Measurements from ENCODE around the gene ADAMTS9.

Gene ADAMTS9

GRCh38 chr3:64620020-64620419, 67.8 kb downstream of the ADAMTS9 start:
- no peak for TF ChIP-seq CTCF (IDR thresholded peaks at IDR 0.05; ENCODE audit: control extremely low read depth, extremely low read depth, low read depth, missing control alignments)
- no peak for DNase-seq (ENCODE audit: extremely low spot score)
- ChIA-PET POLR2A (no interaction called here), CTCF (no interaction called here)

- TF ChIP-seq CTCF (IDR thresholded peaks at IDR 0.05; ENCODE audit: control extremely low read depth, extremely low read depth, low read depth, missing control alignments), result no peak
- ChIA-PET POLR2A (no interaction called here), CTCF (interaction anchor here (1.0 to 1.2 kb wide), 2 partner anchors 10 to 18 kb away, joined by 3 read pairs; no protein-coding TSS in a partner anchor)
- DNase-seq (ENCODE audit: extremely low spot score), result no peak
Measured at GRCh38 chr3:64619216-64619615, 68.6 kb downstream of the ADAMTS9 start.

- no peak for TF ChIP-seq CTCF (IDR thresholded peaks at IDR 0.05; ENCODE audit: control extremely low read depth, extremely low read depth, low read depth, missing control alignments)
- DNase-seq (ENCODE audit: extremely low spot score), result no peak
- ChIA-PET POLR2A (no interaction called here), CTCF (interaction anchor here (0.7 to 1.1 kb wide), 2 partner anchors 18 to 24 kb away, joined by 3 read pairs; no protein-coding TSS in a partner anchor)
Measured at GRCh38 chr3:64617610-64618009, 70.2 kb downstream of the ADAMTS9 start.

GRCh38 chr3:64616953-64617352, 70.8 kb downstream of the ADAMTS9 start:
- POLR2A ChIA-PET, result no interaction called here
- CTCF ChIA-PET, result no interaction called here
- no peak for DNase-seq (ENCODE audit: extremely low spot score)
- no peak for TF ChIP-seq CTCF (IDR thresholded peaks at IDR 0.05; ENCODE audit: control extremely low read depth, extremely low read depth, low read depth, missing control alignments)

GRCh38 chr3:64612916-64613526, 74.8 kb downstream of the ADAMTS9 start:
- ChIA-PET CTCF (no interaction called here), POLR2A (no interaction called here)
- no peak for TF ChIP-seq CTCF (IDR thresholded peaks at IDR 0.05; ENCODE audit: control extremely low read depth, extremely low read depth, low read depth, missing control alignments)
- no peak for DNase-seq (ENCODE audit: extremely low spot score)

- DNase-seq (ENCODE audit: extremely low spot score), result no peak
- ChIA-PET CTCF (no interaction called here), POLR2A (no interaction called here)
- no peak for TF ChIP-seq CTCF (IDR thresholded peaks at IDR 0.05; ENCODE audit: control extremely low read depth, extremely low read depth, low read depth, missing control alignments)
Measured at GRCh38 chr3:64612082-64612860, 75.5 kb downstream of the ADAMTS9 start.

Data from GM10248 (cell line).